ENCODE results near the gene MKNK1. TPM values are rescaled to one million over a fixed set of nuclear protein-coding genes. Genes with fewer than 3 reads are reported as not detected.

The MKNK1 gene
- total and polyA plus RNA-seq, 2 experiments from 2014 or later: 15.5 to 16.1 TPM

DNA sequence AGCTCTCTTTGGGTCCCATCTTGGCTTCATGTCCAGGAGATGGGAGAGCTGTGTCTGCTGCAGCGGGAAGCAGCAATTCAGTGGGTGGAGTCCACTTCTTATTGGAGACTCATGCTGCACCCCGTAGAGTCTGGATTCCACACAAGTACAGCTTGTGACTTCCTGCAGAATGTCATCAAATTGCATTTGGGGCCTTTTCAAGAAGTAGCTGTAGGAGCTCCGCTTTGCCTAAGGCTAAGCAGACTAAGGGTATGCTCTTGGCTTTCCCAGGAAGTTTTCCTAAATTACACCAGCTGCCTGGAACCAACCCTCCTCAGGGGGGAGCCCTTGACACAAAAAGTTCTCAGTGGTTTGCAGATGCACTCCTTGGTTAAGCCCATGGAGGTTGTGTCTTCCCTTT lies 18.3 kb upstream of the MKNK1 start:
- Histone ChIP-seq H2AFZ (peak overlapping the region; percentile 90), H3K36me3 (ENCODE audit: low read depth) (no peaks in the 10 kb centered on the region), H3K27me3 (replicated peaks; ENCODE audit: insufficient read depth) (no peaks in the 10 kb centered on the region), H3K4me3 (peak overlapping the region; percentile 36), H3K4me1 (ENCODE audit: insufficient read depth) (peaks cover 15% of the 10 kb centered on the region), H3F3A (ENCODE audit: insufficient read depth) (peaks cover 26% of the 10 kb centered on the region), H3K79me2 (ENCODE audit: insufficient read depth) (no peaks in the 10 kb centered on the region), H4K20me1 (ENCODE audit: insufficient read depth) (no peaks in the 10 kb centered on the region), H3K27ac (peak overlapping the region; percentile 76), H3K9me3 (ENCODE audit: low read depth) (no peaks in the 10 kb centered on the region), H3K4me2 (ENCODE audit: unreplicated experiment) (peak overlapping the region; percentile 74), H3K9me2 (ENCODE audit: insufficient read depth) (no peaks in the 10 kb centered on the region), H3K9ac (peak overlapping the region; percentile 46; the same call in 1 of the 2 replicates)
- DNase-seq: peak; percentile 73
- WGBS, 2 experiments (ENCODE audit: low coverage in 1 of 2, low lambda C conversion rate in 2 of 2, missing lambda C conversion rate in 2 of 2): 0 to 8% methylated on average over 3 of the region's 3 CpGs
- no peak for TF ChIP-seq EZH2 (IDR thresholded peaks at IDR 0.05; ENCODE audit: insufficient read depth, poor library complexity, severe bottlenecking)
- TF ChIP-seq EZH2phosphoT487 (IDR thresholded peaks at IDR 0.05; ENCODE audit: insufficient read depth, low read depth): no peak
- in situ Hi-C loops (cut with MboI): no loop called here

DNA sequence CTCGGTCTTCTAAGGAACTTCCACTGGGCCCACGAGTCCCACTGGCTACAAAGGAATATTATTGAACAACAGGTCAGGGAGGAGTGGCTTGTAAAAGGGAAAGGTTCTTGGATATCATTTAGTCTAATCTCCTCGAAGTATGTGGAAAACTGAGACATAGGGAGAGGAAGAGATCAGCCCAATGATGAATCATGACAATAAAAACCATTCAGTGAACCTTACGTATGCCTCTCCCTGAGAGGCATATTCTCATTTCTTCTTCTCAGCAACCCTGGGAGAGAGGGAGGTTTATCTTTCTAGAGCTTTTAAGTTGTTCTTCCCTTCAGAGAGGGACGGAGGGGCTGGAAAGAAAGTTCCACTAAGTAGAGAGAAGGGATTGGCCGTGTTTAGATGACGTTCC lies 17.9 kb upstream of the MKNK1 start:
- H2AFZ ChIP-seq: peak overlapping the region; percentile 90
- peak; percentile 69 for DNase-seq
- no peaks in the 10 kb centered on the region for H4K20me1 ChIP-seq (ENCODE audit: insufficient read depth)
- H3K36me3 ChIP-seq (ENCODE audit: low read depth): no peaks in the 10 kb centered on the region
- peak overlapping the region; percentile 74 for H3K4me2 ChIP-seq (ENCODE audit: unreplicated experiment)
- peak overlapping the region; percentile 46; the same call in 1 of the 2 replicates for H3K9ac ChIP-seq
- no peaks in the 10 kb centered on the region for H3K9me2 ChIP-seq (ENCODE audit: insufficient read depth)
- H3K4me3 ChIP-seq: peak overlapping the region; percentile 36
- H3K9me3 ChIP-seq (ENCODE audit: low read depth): no peaks in the 10 kb centered on the region
- in situ Hi-C loops (cut with MboI): no loop called here
- H3K79me2 ChIP-seq (ENCODE audit: insufficient read depth): no peaks in the 10 kb centered on the region
- TF ChIP-seq EZH2phosphoT487 (IDR thresholded peaks at IDR 0.05; ENCODE audit: insufficient read depth, low read depth): no peak
- TF ChIP-seq EZH2 (IDR thresholded peaks at IDR 0.05; ENCODE audit: insufficient read depth, poor library complexity, severe bottlenecking): no peak
- WGBS, 2 experiments (ENCODE audit: low coverage in 1 of 2, low lambda C conversion rate in 2 of 2, missing lambda C conversion rate in 2 of 2): 5 to 8% methylated on average over 7 of the region's 7 CpGs
- peaks cover 26% of the 10 kb centered on the region for H3F3A ChIP-seq (ENCODE audit: insufficient read depth)
- peaks cover 15% of the 10 kb centered on the region for H3K4me1 ChIP-seq (ENCODE audit: insufficient read depth)
- H3K27me3 ChIP-seq (replicated peaks; ENCODE audit: insufficient read depth): no peaks in the 10 kb centered on the region
- H3K27ac ChIP-seq: peak overlapping the region; percentile 76

DNA sequence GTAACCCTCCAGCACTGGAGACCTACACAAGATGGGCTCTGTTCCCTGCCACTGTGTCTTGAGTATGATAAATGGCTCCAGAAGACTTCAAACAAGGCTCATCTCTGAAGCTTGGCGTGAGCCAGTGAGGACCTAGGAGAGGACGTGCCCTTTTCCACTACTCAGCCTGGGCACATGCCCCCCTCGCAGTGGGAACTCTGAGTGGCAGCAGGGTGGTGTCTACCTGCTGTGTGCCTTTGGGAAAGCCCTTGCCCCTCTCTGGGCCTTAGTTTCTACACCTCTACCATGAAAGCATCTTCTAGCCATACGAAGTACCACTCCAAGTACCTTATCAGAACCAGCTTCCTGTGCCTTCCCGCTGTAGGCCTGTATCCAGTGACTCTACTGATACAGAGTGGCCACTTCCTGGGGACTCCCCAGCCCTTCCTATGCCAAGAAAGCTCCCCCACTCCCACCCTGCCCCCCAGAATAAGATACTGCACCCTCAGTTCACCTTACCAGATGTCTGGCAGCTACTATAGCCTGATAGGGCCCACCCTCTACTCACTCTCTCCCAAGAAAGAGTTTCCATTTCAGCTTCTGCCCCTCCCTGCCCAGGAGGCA lies 15.7 kb upstream of the MKNK1 start:
- H2AFZ ChIP-seq: no peak overlapping the region
- no peaks in the 10 kb centered on the region for H3K9me3 ChIP-seq (ENCODE audit: low read depth)
- in situ Hi-C loops (cut with MboI): no loop called here
- no peaks in the 10 kb centered on the region for H4K20me1 ChIP-seq (ENCODE audit: insufficient read depth)
- no peak for DNase-seq
- H3K4me2 ChIP-seq (ENCODE audit: unreplicated experiment): no peak overlapping the region
- H3K9ac ChIP-seq: no peak overlapping the region
- TF ChIP-seq EZH2phosphoT487 (IDR thresholded peaks at IDR 0.05; ENCODE audit: insufficient read depth, low read depth): no peak
- no peak for TF ChIP-seq EZH2 (IDR thresholded peaks at IDR 0.05; ENCODE audit: insufficient read depth, poor library complexity, severe bottlenecking)
- no peaks in the 10 kb centered on the region for H3K27me3 ChIP-seq (replicated peaks; ENCODE audit: insufficient read depth)
- no peak overlapping the region for H3K4me3 ChIP-seq
- H3K27ac ChIP-seq: no peak overlapping the region
- no peaks in the 10 kb centered on the region for H3K36me3 ChIP-seq (ENCODE audit: low read depth)
- no peaks in the 10 kb centered on the region for H3K9me2 ChIP-seq (ENCODE audit: insufficient read depth)
- peaks cover 12% of the 10 kb centered on the region for H3K79me2 ChIP-seq (ENCODE audit: insufficient read depth)
- peaks cover 25% of the 10 kb centered on the region for H3K4me1 ChIP-seq (ENCODE audit: insufficient read depth)
- 86 to 87% methylated on average over 5 of the region's 5 CpGs for WGBS, 2 experiments (ENCODE audit: low coverage in 1 of 2, low lambda C conversion rate in 2 of 2, missing lambda C conversion rate in 2 of 2)
- H3F3A ChIP-seq (ENCODE audit: insufficient read depth): peaks cover 26% of the 10 kb centered on the region

DNA sequence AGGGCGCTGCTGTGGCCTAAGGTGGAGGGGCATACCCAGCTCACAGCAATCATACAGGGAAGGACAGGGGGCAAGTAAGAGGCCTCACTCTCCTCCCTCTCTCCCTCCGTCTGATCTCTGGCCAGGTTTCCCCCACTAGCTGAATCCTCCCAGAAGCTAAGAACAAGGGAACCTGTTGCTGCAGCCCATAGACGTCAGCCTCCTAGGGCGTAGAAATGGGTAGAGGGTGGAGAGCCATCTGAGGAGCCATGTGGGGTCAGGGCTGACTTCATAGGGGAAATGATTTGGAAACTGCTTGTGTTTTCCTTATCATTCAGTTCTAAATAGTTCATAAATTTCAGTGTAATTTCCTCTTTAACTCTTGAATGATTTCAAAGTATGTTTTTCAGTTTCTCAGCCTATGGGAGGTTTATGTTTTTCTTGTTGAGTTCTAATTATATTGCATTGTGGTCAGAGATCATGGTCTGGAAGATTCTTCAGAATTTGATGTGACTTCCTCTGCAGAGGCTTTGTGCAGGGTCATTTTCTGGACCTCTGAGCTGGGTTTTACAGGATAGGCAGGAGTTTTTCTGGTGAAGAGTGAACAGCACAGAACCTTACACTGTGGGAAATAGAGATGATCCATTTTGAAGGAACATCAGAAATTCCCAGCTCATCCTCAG lies 14.8 kb upstream of the MKNK1 start:
- H3K4me3 ChIP-seq: no peak overlapping the region
- H3K4me1 ChIP-seq (ENCODE audit: insufficient read depth): peaks cover 31% of the 10 kb centered on the region
- H2AFZ ChIP-seq: no peak overlapping the region
- H4K20me1 ChIP-seq (ENCODE audit: insufficient read depth): no peaks in the 10 kb centered on the region
- no peak for TF ChIP-seq EZH2phosphoT487 (IDR thresholded peaks at IDR 0.05; ENCODE audit: insufficient read depth, low read depth)
- peaks cover 12% of the 10 kb centered on the region for H3K79me2 ChIP-seq (ENCODE audit: insufficient read depth)
- H3K4me2 ChIP-seq (ENCODE audit: unreplicated experiment): no peak overlapping the region
- DNase-seq: no peak
- H3F3A ChIP-seq (ENCODE audit: insufficient read depth): peaks cover 26% of the 10 kb centered on the region
- no peak overlapping the region for H3K27ac ChIP-seq
- H3K9me2 ChIP-seq (ENCODE audit: insufficient read depth): no peaks in the 10 kb centered on the region
- in situ Hi-C loops (cut with MboI): no loop called here
- no peaks in the 10 kb centered on the region for H3K36me3 ChIP-seq (ENCODE audit: low read depth)
- WGBS, 2 experiments (ENCODE audit: low coverage in 1 of 2, low lambda C conversion rate in 2 of 2, missing lambda C conversion rate in 2 of 2): 86 to 92% methylated on average over 4 of the region's 4 CpGs
- no peaks in the 10 kb centered on the region for H3K27me3 ChIP-seq (replicated peaks; ENCODE audit: insufficient read depth)
- H3K9me3 ChIP-seq (ENCODE audit: low read depth): no peaks in the 10 kb centered on the region
- no peak overlapping the region for H3K9ac ChIP-seq
